ENCODE data around the gene RENBP. TPM values are rescaled to one million over a fixed set of nuclear protein-coding genes. Genes with fewer than 3 reads are reported as not detected.
A peak's percentile ranks its signal among the peaks of the same experiment; 100 is the strongest.

RENBP gene
- 10 to 100 TPM in 3 of 4 donors, 1 to 10 TPM in 1; 9.8 to 16.8 (median 13.1) TPM for total RNA-seq
- 10 to 100 TPM; 10.2 to 15.1 (median 15.0) TPM for polyA plus RNA-seq

DNA sequence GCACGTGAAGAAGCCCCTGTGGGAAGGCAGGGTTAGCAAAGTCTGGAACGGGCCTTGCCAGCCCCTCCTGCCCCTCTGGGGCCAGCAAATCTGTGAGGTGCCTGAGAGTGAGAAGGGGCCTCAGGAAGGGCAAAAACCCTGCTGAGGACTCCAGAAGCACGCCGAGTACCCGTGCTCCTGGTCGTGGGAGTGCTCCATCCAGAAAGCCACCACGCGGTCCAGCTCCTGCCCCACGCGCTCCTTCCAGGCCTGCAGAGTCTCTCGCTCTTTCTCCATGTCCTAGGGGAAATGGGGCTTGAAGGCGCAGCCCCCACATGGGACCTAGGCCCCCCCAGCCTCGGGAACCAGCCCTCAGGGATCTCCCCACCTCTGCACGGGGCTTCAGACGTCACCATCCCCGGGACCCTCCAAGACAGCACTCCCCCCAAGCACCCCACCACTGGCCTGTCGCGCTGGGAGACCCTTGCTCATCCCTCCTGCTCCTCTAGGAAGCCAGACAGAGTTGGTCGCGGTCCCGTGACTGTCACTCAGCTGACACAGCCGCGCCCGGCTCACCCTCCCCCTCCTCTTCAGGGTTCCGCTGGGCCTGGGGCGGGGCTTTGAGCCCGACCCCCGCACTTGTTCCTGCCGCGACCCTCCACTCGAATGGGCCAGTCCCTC, at the start of gene RENBP:
RENBP (minus strand) TSS at position 504 of the 660 bp plus-strand sequence; CDS start at position 471, 33 bp downstream.
- Histone ChIP-seq H3K4me1 (peaks cover 0 to 28% (median 13%) of the 10 kb centered on the region in 4 donors), H3K27me3 (peaks cover 0 to 3% (median 0%) of the 10 kb centered on the region in 3 donors), H3K4me3 (peak within 1 kb of the TSS; percentile 23 to 49 (median 44)), H3K27ac (peak within 1 kb of the TSS; percentile 38 to 68 (median 65)), H3K9me3 (no peaks in the 10 kb centered on the region), H3K36me3 (no peaks in the 10 kb centered on the region)
- TF ChIP-seq, protein P1, sequence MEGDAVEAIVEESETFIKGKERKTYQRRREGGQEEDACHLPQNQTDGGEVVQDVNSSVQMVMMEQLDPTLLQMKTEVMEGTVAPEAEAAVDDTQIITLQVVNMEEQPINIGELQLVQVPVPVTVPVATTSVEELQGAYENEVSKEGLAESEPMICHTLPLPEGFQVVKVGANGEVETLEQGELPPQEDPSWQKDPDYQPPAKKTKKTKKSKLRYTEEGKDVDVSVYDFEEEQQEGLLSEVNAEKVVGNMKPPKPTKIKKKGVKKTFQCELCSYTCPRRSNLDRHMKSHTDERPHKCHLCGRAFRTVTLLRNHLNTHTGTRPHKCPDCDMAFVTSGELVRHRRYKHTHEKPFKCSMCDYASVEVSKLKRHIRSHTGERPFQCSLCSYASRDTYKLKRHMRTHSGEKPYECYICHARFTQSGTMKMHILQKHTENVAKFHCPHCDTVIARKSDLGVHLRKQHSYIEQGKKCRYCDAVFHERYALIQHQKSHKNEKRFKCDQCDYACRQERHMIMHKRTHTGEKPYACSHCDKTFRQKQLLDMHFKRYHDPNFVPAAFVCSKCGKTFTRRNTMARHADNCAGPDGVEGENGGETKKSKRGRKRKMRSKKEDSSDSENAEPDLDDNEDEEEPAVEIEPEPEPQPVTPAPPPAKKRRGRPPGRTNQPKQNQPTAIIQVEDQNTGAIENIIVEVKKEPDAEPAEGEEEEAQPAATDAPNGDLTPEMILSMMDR (IDR thresholded peaks at IDR 0.05), result no peak
- TF ChIP-seq POLR2AphosphoS5 (IDR thresholded peaks at IDR 0.05), result peak in 1 of 4 donors; percentile 24
- intact Hi-C loops (cut with DNase I), result no loop called here
- no peak for DNase-seq
- 19 to 25% methylated on average over 30 to 31 of the region's 31 CpGs for WGBS, 2 donors

DNA sequence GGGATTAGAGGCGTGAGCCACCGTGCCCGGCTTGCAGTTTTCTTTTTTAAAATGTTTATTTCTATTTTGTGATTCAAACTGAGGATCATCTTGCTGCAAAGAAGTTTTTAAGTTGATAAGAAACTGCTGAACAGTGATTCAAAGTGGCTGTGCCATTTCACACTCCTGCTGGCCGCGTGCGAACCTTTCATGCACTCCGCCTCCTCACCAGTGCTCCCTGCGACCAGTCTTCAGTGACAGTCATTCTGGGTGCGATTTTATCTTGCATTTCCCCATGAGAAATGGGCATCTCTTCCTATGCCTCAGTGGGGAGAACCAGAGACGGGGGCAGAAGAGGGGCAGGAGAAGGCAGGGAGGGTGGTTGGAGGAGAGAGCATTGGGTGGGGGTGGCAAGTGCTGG, 49.5 kb upstream of the RENBP start:
- 90% methylated on average over 10 of the region's 10 CpGs for WGBS, 2 donors
- Histone ChIP-seq H3K4me3 (no peak overlapping the region), H3K4me1 (no peaks in the 10 kb centered on the region), H3K9me3 (no peaks in the 10 kb centered on the region), H3K36me3 (no peaks in the 10 kb centered on the region), H3K27ac (no peak overlapping the region), H3K27me3 (no peaks in the 10 kb centered on the region)
- TF ChIP-seq, protein P1 (IDR thresholded peaks at IDR 0.05), result no peak
- intact Hi-C loops (cut with DNase I), result no loop called here
- DNase-seq, result no peak

DNA sequence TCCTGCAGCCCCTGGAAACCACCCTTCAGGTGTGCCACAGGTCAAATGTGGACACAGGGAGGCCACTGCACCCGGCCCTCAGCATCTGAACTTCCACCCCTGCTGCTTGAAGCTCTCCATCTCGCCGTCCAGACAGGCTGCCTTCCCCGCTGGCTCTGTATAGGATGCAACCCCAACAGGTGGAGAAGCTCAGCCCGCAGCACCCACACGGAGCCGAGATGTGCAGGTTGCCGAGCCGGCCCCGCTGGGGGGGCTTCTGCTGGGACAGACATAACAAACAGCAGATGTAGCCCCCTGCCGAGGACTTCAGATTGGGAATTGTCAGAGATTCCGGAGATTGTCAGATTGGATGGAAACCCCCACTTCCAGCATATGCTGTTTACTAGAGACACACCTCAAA, 48.6 kb upstream of the RENBP start:
- 82 to 91% methylated on average over 12 of the region's 12 CpGs for WGBS, 2 donors
- H3K4me3 ChIP-seq, result no peak overlapping the region
- no peaks in the 10 kb centered on the region for H3K4me1 ChIP-seq
- intact Hi-C loops (cut with DNase I), result no loop called here
- H3K27me3 ChIP-seq, result no peaks in the 10 kb centered on the region
- H3K9me3 ChIP-seq, result no peaks in the 10 kb centered on the region
- TF ChIP-seq POLR2AphosphoS5 (IDR thresholded peaks at IDR 0.05), result no peak
- TF ChIP-seq, protein P1 (IDR thresholded peaks at IDR 0.05), result no peak
- TF ChIP-seq POLR2A (IDR thresholded peaks at IDR 0.05), result no peak
- no peak for TF ChIP-seq EP300 (IDR thresholded peaks at IDR 0.05)
- H3K27ac ChIP-seq, result no peak overlapping the region
- DNase-seq, result no peak
- H3K36me3 ChIP-seq, result no peaks in the 10 kb centered on the region

DNA sequence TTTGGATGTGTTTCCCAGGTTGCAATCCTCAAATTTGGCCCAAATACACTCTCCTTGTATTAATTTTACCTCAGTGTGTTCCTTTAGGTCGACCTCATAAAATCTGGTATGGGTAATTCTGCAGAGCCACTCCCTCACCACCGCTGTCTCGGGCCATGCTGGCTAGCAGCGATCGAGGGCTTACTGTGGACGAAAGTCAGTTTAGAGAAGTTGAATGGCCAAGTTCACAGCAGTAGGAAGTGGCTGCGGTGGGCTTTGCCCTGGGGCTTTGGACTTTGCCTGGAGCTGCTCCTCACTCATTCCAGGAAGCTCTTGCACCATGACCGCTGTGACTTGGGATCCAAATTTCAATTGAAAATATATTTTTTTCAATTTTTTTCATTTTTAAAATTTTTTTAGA, 47.7 kb upstream of the RENBP start:
- no peaks in the 10 kb centered on the region for H3K4me1 ChIP-seq
- no peak overlapping the region for H3K27ac ChIP-seq
- H3K36me3 ChIP-seq, result no peaks in the 10 kb centered on the region
- no peak for TF ChIP-seq POLR2A (IDR thresholded peaks at IDR 0.05)
- TF ChIP-seq, protein P1 (IDR thresholded peaks at IDR 0.05), result no peak
- TF ChIP-seq POLR2AphosphoS5 (IDR thresholded peaks at IDR 0.05), result no peak
- no peak for TF ChIP-seq EP300 (IDR thresholded peaks at IDR 0.05)
- no peaks in the 10 kb centered on the region for H3K27me3 ChIP-seq
- intact Hi-C loops (cut with DNase I), result no loop called here
- no peaks in the 10 kb centered on the region for H3K9me3 ChIP-seq
- no peak overlapping the region for H3K4me3 ChIP-seq
- DNase-seq, result no peak
- 83 to 85% methylated on average over 8 of the region's 8 CpGs for WGBS, 2 donors
